ENCODE data around the gene ARHGAP42. TPM values are rescaled to one million over a fixed set of nuclear protein-coding genes. Genes with fewer than 3 reads are reported as not detected.

The ARHGAP42 gene
- total RNA-seq, 4 donors from 2014 or later: 7.6 to 22.2 (median 14.6) TPM

GRCh38 chr11:100816823-100817222, 129.7 kb downstream of the ARHGAP42 start:
- WGBS, 2 donors: 79 to 90% methylated on average over 2 of the region's 2 CpGs
- no peak for DNase-seq (ENCODE audit: low spot score in 2 of 2)
- intact Hi-C loops (cut with DNase I; ENCODE audit: low total_unique reads): no loop called here
- no peak overlapping the region for H3K4me3 ChIP-seq (ENCODE audit: low read depth, poor library complexity, severe bottlenecking)
- TF ChIP-seq CTCF (IDR thresholded peaks at IDR 0.05) (no peak), POLR2A (IDR thresholded peaks at IDR 0.05) (no peak)

DNA sequence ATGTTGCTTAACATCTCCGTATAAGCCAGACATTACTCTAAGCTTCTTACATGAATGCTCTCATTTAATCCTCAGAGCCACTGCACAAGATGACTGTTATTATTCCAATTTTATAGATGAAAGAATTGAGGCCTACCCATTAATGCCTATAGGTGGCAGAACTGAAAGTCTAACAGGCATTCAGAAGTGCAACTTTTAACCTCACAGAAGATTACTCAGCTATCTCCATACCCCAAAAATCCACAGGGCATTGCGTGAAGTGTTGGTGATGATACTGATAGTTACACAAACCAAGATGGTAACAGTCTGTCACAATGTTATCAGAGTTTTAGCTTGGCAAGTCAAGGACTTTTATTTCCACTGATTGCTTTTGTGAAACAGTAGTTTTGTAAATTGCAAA, 130.5 kb downstream of the ARHGAP42 start:
- TF ChIP-seq POLR2A (IDR thresholded peaks at IDR 0.05): no peak
- no peak for TF ChIP-seq CTCF (IDR thresholded peaks at IDR 0.05)
- WGBS, 2 donors: 81 to 88% methylated on average over 2 of the region's 2 CpGs
- H3K4me3 ChIP-seq (ENCODE audit: low read depth, poor library complexity, severe bottlenecking): no peak overlapping the region
- DNase-seq (ENCODE audit: low spot score in 2 of 2): no peak
- intact Hi-C loops (cut with DNase I; ENCODE audit: low total_unique reads): no loop called here

GRCh38 chr11:100820621-100821020, 133.5 kb downstream of the ARHGAP42 start:
- WGBS, 2 donors: 85 to 91% methylated on average over 4 of the region's 4 CpGs
- no peak for DNase-seq (ENCODE audit: low spot score in 2 of 2)
- intact Hi-C loops (cut with DNase I; ENCODE audit: low total_unique reads): no loop called here
- no peak for TF ChIP-seq CTCF (IDR thresholded peaks at IDR 0.05)
- no peak for TF ChIP-seq POLR2A (IDR thresholded peaks at IDR 0.05)
- H3K4me3 ChIP-seq (ENCODE audit: low read depth, poor library complexity, severe bottlenecking): no peak overlapping the region

GRCh38 chr11:100821198-100821597, 134.1 kb downstream of the ARHGAP42 start:
- no peak for DNase-seq (ENCODE audit: low spot score in 2 of 2)
- 44 to 66% methylated on average over 2 of the region's 2 CpGs for WGBS, 2 donors
- TF ChIP-seq POLR2A (IDR thresholded peaks at IDR 0.05) (no peak), CTCF (IDR thresholded peaks at IDR 0.05) (no peak)
- intact Hi-C loops (cut with DNase I; ENCODE audit: low total_unique reads): no loop called here
- no peak overlapping the region for H3K4me3 ChIP-seq (ENCODE audit: low read depth, poor library complexity, severe bottlenecking)

DNA sequence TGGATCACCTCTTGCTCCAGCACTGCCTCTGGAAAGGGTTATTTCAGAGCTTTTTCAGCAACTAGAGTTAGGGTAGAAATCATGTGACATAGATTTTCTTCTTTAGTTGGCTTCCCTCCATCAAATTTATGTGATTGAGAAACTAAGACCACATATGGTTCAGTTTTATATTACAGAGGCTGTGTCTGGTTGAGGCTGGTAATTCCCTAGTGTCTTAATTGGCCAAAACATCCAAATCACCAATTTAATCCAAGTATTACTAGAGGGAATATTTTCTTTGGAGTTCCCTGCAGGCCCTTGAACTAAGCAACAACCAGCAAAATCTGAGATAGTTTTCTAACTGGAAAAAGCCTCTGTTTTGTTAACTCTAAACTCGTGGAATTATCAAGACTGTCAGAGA, 136.3 kb downstream of the ARHGAP42 start:
- intact Hi-C loops (cut with DNase I; ENCODE audit: low total_unique reads): no loop called here
- DNase-seq (ENCODE audit: low spot score in 2 of 2): no peak
- 60 to 65% methylated on average over 1 of the region's 1 CpG for WGBS, 2 donors
- TF ChIP-seq POLR2A (IDR thresholded peaks at IDR 0.05) (no peak), CTCF (IDR thresholded peaks at IDR 0.05) (no peak)
- H3K4me3 ChIP-seq (ENCODE audit: low read depth, poor library complexity, severe bottlenecking): no peak overlapping the region

GRCh38 chr11:100824041-100824809, 137.1 kb downstream of the ARHGAP42 start:
- intact Hi-C loops (cut with DNase I; ENCODE audit: low total_unique reads): no loop called here
- TF ChIP-seq POLR2A (IDR thresholded peaks at IDR 0.05): no peak
- DNase-seq (ENCODE audit: low spot score in 2 of 2): no peak
- no peak overlapping the region for H3K4me3 ChIP-seq (ENCODE audit: low read depth, poor library complexity, severe bottlenecking)
- 84 to 85% methylated on average over 4 of the region's 4 CpGs for WGBS, 2 donors
